Ovary (tissue), 3 donors: ENCODE results near the gene CRIP1.

ENCODE experiments used
- CTCF ChIP-seq, 3 donors: fragments of 450-650 bp in 2 of 3; fragments of 200-600 bp in 1 of 3; IDR thresholded peaks; one replicate each; pipeline versions ENCODE4 v1.5.1 to v1.8.0; 2016 to 2022; ENCODE audit warnings: antibody characterized with exemption in 3 of 3, mild to moderate bottlenecking in 1 of 3
- EP300 ChIP-seq: sonication (generic); formaldehyde crosslinking; IDR thresholded peaks from one replicate; pipeline ENCODE4 v1.6.1; 2017; ENCODE audit warnings: antibody characterized with exemption
- donor health status: DM: no; HTN: no; CAD: no.

DNA sequence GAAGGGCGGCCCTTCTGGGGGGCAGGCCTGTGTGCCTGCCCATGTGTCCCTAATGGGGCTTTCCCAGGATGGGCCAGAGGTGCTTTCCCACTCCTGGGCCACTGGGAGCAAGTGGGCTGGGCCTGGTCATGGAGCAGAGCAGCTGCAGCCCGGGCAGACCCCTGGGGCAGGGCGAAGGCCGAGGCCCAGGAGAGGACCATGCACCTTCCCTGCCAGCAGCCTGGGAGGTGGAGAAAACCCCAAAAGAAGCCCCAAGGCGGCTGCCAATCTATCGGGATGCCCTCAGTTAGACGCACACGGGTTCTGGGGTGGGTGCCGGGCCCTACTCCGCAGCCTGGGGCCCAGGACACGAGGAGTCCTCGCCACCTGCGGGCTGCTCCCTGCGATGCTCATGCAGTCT is 28.1 kb upstream of the CRIP1 start:
- no peak for TF ChIP-seq CTCF (IDR thresholded peaks at IDR 0.05)
- TF ChIP-seq EP300: no peak
